ENCODE results near the gene ADGRB2.

DNA sequence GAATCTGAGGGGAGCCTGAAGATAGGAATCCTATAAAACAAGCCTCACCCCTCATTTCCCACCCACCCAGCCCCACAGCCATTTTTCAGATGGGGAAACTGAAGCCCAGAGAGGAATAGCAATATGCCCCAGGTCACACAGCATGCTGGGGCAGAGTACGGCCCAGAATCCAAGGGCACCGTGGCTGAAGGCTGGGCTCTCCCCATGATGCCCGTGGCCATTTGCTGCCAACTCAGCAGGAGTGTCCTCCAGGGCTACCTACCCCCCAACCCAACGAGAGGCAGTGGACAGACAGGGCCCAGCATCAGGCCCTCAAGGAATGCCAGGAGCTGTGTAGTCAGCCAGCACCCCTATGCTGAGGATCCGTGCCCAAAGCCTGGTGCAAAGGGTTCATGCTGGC lies 68.8 kb downstream of the ADGRB2 start:
- no peak for TF ChIP-seq POLR2AphosphoS5 (IDR thresholded peaks at IDR 0.05)
- TF ChIP-seq, protein P1, sequence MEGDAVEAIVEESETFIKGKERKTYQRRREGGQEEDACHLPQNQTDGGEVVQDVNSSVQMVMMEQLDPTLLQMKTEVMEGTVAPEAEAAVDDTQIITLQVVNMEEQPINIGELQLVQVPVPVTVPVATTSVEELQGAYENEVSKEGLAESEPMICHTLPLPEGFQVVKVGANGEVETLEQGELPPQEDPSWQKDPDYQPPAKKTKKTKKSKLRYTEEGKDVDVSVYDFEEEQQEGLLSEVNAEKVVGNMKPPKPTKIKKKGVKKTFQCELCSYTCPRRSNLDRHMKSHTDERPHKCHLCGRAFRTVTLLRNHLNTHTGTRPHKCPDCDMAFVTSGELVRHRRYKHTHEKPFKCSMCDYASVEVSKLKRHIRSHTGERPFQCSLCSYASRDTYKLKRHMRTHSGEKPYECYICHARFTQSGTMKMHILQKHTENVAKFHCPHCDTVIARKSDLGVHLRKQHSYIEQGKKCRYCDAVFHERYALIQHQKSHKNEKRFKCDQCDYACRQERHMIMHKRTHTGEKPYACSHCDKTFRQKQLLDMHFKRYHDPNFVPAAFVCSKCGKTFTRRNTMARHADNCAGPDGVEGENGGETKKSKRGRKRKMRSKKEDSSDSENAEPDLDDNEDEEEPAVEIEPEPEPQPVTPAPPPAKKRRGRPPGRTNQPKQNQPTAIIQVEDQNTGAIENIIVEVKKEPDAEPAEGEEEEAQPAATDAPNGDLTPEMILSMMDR (IDR thresholded peaks at IDR 0.05) = no peak
- no peak for TF ChIP-seq EP300 (IDR thresholded peaks at IDR 0.05)

All from upper lobe of left lung (tissue), 4 donors.